Tibial artery (tissue), 4 donors: ENCODE measurements around the gene FOXL2.

ENCODE experiments used
- DNase-seq, 2 donors: peaks; one replicate each; pipeline ENCODE4 v3.0.0-alpha.2; 2019
- H3K27ac ChIP-seq, 2 donors: fragments of 200-600 bp; sonication (generic) in 1 of 2; 1 replicate in 1 of 2; 2 replicates in 1 of 2; pipeline ENCODE4 v1.5.1; 2018 to 2019; ENCODE audit warnings: mild to moderate bottlenecking in 1 of 2
- H3K27me3 ChIP-seq, 2 donors: fragments of 200-600 bp; sonication (generic) in 1 of 2; one replicate each; pipeline versions ENCODE4 v1.5.1 to v1.6.0; 2016 to 2019
- H3K36me3 ChIP-seq, 3 donors: fragments of 200-600 bp; sonication (generic) in 2 of 3; one replicate each; pipeline ENCODE4 v1.5.1; 2016 to 2019; ENCODE audit warnings: mild to moderate bottlenecking in 2 of 3
- H3K4me1 ChIP-seq, 4 donors: fragments of 200-600 bp; sonication (generic) in 2 of 4; 1 replicate in 3 of 4; 2 replicates in 1 of 4; pipeline ENCODE4 v1.5.1; 2016 to 2019
- H3K4me3 ChIP-seq, 2 donors: fragments of 200-600 bp; sonication (generic) in 1 of 2; 1 replicate in 1 of 2; 2 replicates in 1 of 2; pipeline ENCODE4 v1.5.1; 2018 to 2019; ENCODE audit warnings: mild to moderate bottlenecking in 2 of 2
- H3K9me3 ChIP-seq, 3 donors: fragments of 200-600 bp; sonication (generic) in 1 of 3; one replicate each; pipeline ENCODE4 v1.5.1; 2016 to 2019
- intact Hi-C: fragments of 100-400 bp; cut with DNase I; formaldehyde crosslinking; loops from one replicate; pipeline ENCODE4 v1.15.0; 2023; ENCODE audit warnings: low total_unique reads
- TF ChIP-seq, protein P1 (sequence below), 2 experiments: fragments of 200-600 bp in 1 of 2; fragments of 450-650 bp in 1 of 2; IDR thresholded peaks; one replicate each; pipeline ENCODE4 v1.5.1; 2017 to 2019; ENCODE audit warnings: antibody characterized with exemption in 2 of 2, mild to moderate bottlenecking in 1 of 2, moderate library complexity in 1 of 2

The FOXL2 gene

DNA sequence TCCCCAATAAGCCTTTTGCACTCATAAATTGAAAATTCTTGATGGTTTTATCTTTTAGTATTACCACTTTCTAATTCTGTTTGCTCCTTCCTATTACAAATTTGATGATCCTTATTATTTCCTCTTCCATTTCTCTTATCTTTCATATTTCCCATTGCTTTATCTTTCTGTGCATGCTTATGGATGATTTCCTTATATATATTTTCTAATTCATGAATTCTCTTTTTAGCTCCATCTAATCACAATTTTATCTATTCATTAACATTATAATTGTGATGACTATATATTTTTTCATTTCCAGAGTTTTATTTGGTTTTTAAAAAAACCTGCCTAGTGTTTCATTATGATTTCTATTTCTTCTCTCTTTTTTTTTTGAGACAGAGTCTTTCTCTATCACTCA lies 18.0 kb upstream of the FOXL2 start:
- H3K27ac ChIP-seq = no peak overlapping the region
- no peak overlapping the region for H3K4me3 ChIP-seq
- H3K27me3 ChIP-seq = peaks cover 0 to 33% of the 10 kb centered on the region in 2 donors
- no peaks in the 10 kb centered on the region for H3K36me3 ChIP-seq
- peaks cover 5 to 20% (median 10%) of the 10 kb centered on the region in 3 donors for H3K9me3 ChIP-seq
- intact Hi-C loops = no loop called here
- TF ChIP-seq, protein P1, sequence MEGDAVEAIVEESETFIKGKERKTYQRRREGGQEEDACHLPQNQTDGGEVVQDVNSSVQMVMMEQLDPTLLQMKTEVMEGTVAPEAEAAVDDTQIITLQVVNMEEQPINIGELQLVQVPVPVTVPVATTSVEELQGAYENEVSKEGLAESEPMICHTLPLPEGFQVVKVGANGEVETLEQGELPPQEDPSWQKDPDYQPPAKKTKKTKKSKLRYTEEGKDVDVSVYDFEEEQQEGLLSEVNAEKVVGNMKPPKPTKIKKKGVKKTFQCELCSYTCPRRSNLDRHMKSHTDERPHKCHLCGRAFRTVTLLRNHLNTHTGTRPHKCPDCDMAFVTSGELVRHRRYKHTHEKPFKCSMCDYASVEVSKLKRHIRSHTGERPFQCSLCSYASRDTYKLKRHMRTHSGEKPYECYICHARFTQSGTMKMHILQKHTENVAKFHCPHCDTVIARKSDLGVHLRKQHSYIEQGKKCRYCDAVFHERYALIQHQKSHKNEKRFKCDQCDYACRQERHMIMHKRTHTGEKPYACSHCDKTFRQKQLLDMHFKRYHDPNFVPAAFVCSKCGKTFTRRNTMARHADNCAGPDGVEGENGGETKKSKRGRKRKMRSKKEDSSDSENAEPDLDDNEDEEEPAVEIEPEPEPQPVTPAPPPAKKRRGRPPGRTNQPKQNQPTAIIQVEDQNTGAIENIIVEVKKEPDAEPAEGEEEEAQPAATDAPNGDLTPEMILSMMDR (IDR thresholded peaks at IDR 0.05) = no peak
- peaks cover 0 to 6% (median 0%) of the 10 kb centered on the region in 4 donors for H3K4me1 ChIP-seq
- DNase-seq = no peak

DNA sequence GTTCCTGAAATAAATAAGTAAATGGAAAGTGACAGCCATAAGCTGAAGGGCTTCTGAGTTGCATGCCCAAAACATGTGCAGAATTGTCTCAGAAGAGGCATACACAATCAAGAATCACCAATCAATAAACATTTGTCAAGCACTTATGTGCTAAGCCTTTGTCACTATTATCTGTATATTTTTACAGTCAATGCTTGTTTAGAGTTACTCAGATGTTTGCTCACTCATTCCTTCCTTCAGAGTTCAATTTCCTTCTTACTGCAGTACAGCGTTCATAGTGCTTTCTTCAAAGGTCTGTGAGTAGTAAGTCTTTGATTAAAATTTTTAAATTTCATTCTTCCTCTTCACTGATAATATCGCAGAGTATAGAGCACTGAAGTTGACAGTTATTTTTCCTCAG lies 17.3 kb upstream of the FOXL2 start:
- Histone ChIP-seq H3K27ac (no peak overlapping the region), H3K4me3 (no peak overlapping the region), H3K27me3 (peaks cover 0 to 36% of the 10 kb centered on the region in 2 donors), H3K36me3 (no peaks in the 10 kb centered on the region), H3K4me1 (peaks cover 0 to 6% (median 0%) of the 10 kb centered on the region in 4 donors), H3K9me3 (peaks cover 5 to 20% (median 10%) of the 10 kb centered on the region in 3 donors)
- DNase-seq = no peak
- TF ChIP-seq, protein P1 (IDR thresholded peaks at IDR 0.05) = no peak
- intact Hi-C loops = no loop called here

DNA sequence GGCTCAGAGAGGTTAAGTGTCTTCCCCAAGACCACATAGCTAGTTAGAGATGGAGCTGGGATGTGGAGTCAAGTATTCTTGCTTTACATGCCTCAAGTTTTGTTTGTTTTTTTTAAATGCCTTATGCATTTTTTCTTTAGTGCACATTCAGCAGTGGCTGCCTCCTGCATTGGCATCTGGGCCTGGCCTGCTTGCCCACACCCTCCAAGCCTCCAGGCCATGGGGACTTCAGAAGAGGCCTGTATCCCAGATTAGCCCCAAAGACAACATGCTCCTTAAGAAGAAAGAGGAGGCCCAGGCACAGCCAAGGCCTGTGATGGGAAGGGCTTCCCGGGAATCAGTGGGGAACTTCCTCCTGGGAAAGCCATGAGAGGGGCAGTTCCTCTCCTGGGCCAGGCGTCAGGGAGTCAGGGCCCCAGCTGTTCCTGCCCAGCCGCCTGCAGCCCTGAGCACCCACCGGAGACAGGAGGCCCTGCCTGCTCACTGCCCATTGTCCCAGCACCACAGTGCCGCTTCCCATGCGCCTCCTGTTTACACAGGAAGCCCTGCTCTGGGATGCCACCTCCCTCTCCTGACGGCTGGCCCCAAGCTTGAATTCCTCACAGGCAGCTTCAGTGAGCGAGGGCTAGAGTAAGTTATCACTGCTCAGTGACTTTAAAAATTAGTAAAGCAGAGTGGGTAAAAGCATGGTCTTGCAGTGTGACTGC lies 16.1 kb upstream of the FOXL2 start:
- Histone ChIP-seq H3K27ac (no peak overlapping the region), H3K36me3 (no peaks in the 10 kb centered on the region), H3K4me1 (peaks cover 0 to 6% (median 0%) of the 10 kb centered on the region in 4 donors), H3K27me3 (peaks cover 0 to 42% of the 10 kb centered on the region in 2 donors), H3K9me3 (peaks cover 5 to 20% (median 10%) of the 10 kb centered on the region in 3 donors), H3K4me3 (no peak overlapping the region)
- TF ChIP-seq, protein P1 (IDR thresholded peaks at IDR 0.05) = no peak
- DNase-seq = no peak
- intact Hi-C loops = no loop called here

DNA sequence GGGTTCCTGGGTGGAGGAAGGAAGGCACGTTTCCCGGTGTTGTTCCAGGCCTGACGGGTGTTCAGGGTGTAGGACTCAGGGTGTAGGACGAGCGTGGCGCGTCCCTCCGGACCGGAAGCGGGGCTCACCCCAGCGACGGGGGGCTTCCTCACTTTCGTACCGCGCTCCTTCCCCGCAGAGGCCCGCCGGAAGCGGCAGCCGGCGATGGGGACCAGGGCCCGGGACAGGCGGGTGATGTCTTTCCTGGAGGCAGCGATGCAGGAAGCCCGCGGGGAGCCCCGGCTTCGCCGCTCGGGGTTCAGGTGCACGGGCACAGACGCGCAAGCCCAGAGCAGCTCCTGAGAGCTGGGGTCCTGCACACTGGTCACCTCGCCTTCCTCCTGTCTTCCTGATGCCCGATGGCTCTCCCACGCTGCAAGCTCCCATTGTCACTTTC lies 13.5 kb upstream of the FOXL2 start:
- H3K4me3 ChIP-seq = no peak overlapping the region
- H3K9me3 ChIP-seq = peaks cover 0 to 11% (median 4%) of the 10 kb centered on the region in 3 donors
- peaks cover 0 to 6% (median 0%) of the 10 kb centered on the region in 4 donors for H3K4me1 ChIP-seq
- no peak overlapping the region for H3K27ac ChIP-seq
- DNase-seq = no peak
- TF ChIP-seq, protein P1 (IDR thresholded peaks at IDR 0.05) = no peak
- peaks cover 0 to 48% of the 10 kb centered on the region in 2 donors for H3K27me3 ChIP-seq
- intact Hi-C loops = no loop called here
- H3K36me3 ChIP-seq = no peaks in the 10 kb centered on the region

DNA sequence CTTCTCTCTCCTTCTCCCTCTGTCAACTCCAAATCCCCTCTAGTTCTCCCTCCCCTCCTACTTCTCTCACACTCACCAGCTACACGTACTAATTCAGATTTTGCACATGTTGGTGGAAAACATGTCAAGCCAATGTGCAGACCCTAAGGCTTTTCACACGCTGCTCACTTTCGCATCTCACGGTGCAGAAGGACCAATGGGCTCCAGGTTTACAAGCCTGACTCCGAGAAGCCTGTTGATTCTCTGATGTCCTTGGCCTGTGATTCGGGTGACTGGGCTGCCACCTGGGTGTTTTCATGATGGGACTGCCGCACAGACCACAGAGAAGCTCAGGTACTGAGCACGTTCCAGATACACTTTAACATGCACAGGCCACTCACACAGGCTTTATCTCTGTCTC lies 3.8 kb upstream of the FOXL2 start:
- Histone ChIP-seq H3K27me3 (peaks cover 3 to 75% of the 10 kb centered on the region in 2 donors), H3K36me3 (no peaks in the 10 kb centered on the region), H3K27ac (no peak overlapping the region), H3K4me3 (no peak overlapping the region), H3K4me1 (peaks cover 0 to 30% (median 26%) of the 10 kb centered on the region in 4 donors), H3K9me3 (no peaks in the 10 kb centered on the region)
- TF ChIP-seq, protein P1 (IDR thresholded peaks at IDR 0.05) = no peak
- DNase-seq = no peak
- intact Hi-C loops = no loop called here
